HG02759 (cell line): ENCODE results near the gene OR2W3.

Experiments used
- ATAC-seq: cut with Tn5 transposase; IDR thresholded peaks from one replicate; pipeline ENCODE4 v1.9.1; 2021; ENCODE audit warnings: mild to moderate bottlenecking, moderate library complexity; ENCODE audit not compliant: unreplicated experiment

Gene OR2W3

GRCh38 chr1:247895163-247895637, at the start of gene OR2W3:
Gene OR2W3 (plus strand): TSS chr1:247895587. CDS start chr1:247895587, 0 bp downstream.
- ATAC-seq: no peak

- no peak for ATAC-seq
Measured at GRCh38 chr1:247845693-247846017, 49.7 kb upstream of the OR2W3 start.

GRCh38 chr1:247848346-247848745, 47.0 kb upstream of the OR2W3 start:
- no peak for ATAC-seq

GRCh38 chr1:247849616-247850015, 45.8 kb upstream of the OR2W3 start:
- ATAC-seq: no peak

GRCh38 chr1:247854899-247855545, 40.4 kb upstream of the OR2W3 start:
- no peak for ATAC-seq

GRCh38 chr1:247855911-247856310, 39.5 kb upstream of the OR2W3 start:
- ATAC-seq: no peak

GRCh38 chr1:247857069-247857984, 38.1 kb upstream of the OR2W3 start, which contains the start of gene TRIM58:
Gene TRIM58 (plus strand): TSS chr1:247857187. CDS start chr1:247857247, 60 bp downstream.
- peak; percentile 72 for ATAC-seq

- no peak for ATAC-seq
Measured at GRCh38 chr1:247857985-247858619, 37.3 kb upstream of the OR2W3 start.

- no peak for ATAC-seq
Measured at GRCh38 chr1:247862756-247863155, 32.6 kb upstream of the OR2W3 start.

GRCh38 chr1:247864644-247865043, 30.7 kb upstream of the OR2W3 start:
- ATAC-seq: no peak

- no peak for ATAC-seq
Measured at GRCh38 chr1:247865416-247865815, 30.0 kb upstream of the OR2W3 start.

- ATAC-seq: no peak
Measured at GRCh38 chr1:247883346-247883745, 12.0 kb upstream of the OR2W3 start.

GRCh38 chr1:247884797-247885413, 10.5 kb upstream of the OR2W3 start:
- no peak for ATAC-seq

GRCh38 chr1:247895976-247896375, 589 bp downstream of the OR2W3 start:
- ATAC-seq: no peak

- ATAC-seq: no peak
Measured at GRCh38 chr1:247904122-247904521, 8.7 kb downstream of the OR2W3 start.

GRCh38 chr1:247905181-247905580, 9.8 kb downstream of the OR2W3 start:
- no peak for ATAC-seq

- ATAC-seq: no peak
Measured at GRCh38 chr1:247905910-247906503, 10.6 kb downstream of the OR2W3 start.

GRCh38 chr1:247906504-247907047, 11.2 kb downstream of the OR2W3 start:
- ATAC-seq: no peak

- no peak for ATAC-seq
Measured at GRCh38 chr1:247908766-247909165, 13.4 kb downstream of the OR2W3 start.

GRCh38 chr1:247913786-247914185, 18.4 kb downstream of the OR2W3 start:
- ATAC-seq: no peak
